Measurements from ENCODE around the gene ENTPD6. TPM values are rescaled to one million over a fixed set of nuclear protein-coding genes. Genes with fewer than 3 reads are reported as not detected.

Gene ENTPD6
- polyA plus RNA-seq, 3 donors, result 36.2 to 120 (median 47.0) TPM

GRCh38 chr20:25197870-25198190 lies 2.3 kb downstream of the ENTPD6 start:
- Histone ChIP-seq H3K27ac (ENCODE audit: low read depth in 1 of 2, low read length in 2 of 2) (no peak overlapping the region), H3K79me2 (ENCODE audit: insufficient read depth, low read length) (peaks cover 69% of the 10 kb centered on the region), H4K20me1 (ENCODE audit: insufficient read depth, low read length) (peaks cover 8% of the 10 kb centered on the region), H3K4me1 (ENCODE audit: control insufficient read depth in 1 of 2, insufficient read depth in 2 of 2, low read length in 2 of 2) (peaks cover 21 to 33% of the 10 kb centered on the region in 2 donors), H3K27me3 (ENCODE audit: control insufficient read depth in 2 of 2, insufficient read depth in 2 of 2, low read length in 2 of 2) (no peaks in the 10 kb centered on the region), H3K36me3 (replicated peaks in 1 of 2; ENCODE audit: control insufficient read depth in 1 of 2, insufficient read depth in 2 of 2, low read length in 2 of 2) (no peaks in the 10 kb centered on the region), H3K9ac (ENCODE audit: insufficient read depth, low read length, poor library complexity, severe bottlenecking) (no peak overlapping the region), H3K4me2 (replicated peaks; ENCODE audit: extremely low read depth, low read length, poor library complexity, severe bottlenecking) (no peak overlapping the region), H2AFZ (ENCODE audit: insufficient read depth, low read depth, low read length, poor library complexity, severe bottlenecking) (no peak overlapping the region), H3K4me3 (replicated peaks in 1 of 3; ENCODE audit: low read depth in 2 of 3, low read length in 3 of 3) (no peak overlapping the region), H3K9me3 (replicated peaks in 1 of 2; ENCODE audit: control insufficient read depth in 1 of 2, insufficient read depth in 1 of 2, low read length in 2 of 2) (no peaks in the 10 kb centered on the region)
- peaks cover 8 to 28% of the 10 kb centered on the region in 2 donors for H3K36me3 Mint-ChIP-seq
- H3K27me3 Mint-ChIP-seq (ENCODE audit: low read depth in 3 of 3), result peaks cover 4 to 12% (median 8%) of the 10 kb centered on the region in 3 donors
- no peak for TF ChIP-seq CTCF (IDR thresholded peaks at IDR 0.05)
- H3K27ac Mint-ChIP-seq, result peak overlapping the region in 1 of 7 donors; percentile 34
- H3K9me3 Mint-ChIP-seq, result no peaks in the 10 kb centered on the region
- intact Hi-C loops (cut with micrococcal nuclease), result loop anchor here (5.0 to 10.0 kb wide), 4 partner anchors 39 to 203 kb away; partner anchors contain the start of genes APMAP (in 2 of the 2) and PYGB (in 1 of the 2)
- peaks cover 47% of the 10 kb centered on the region for H3K4me1 Mint-ChIP-seq
- no peak for DNase-seq
- no CpG with 5 or more reads among the region's 3 CpGs for WGBS (ENCODE audit: insufficient coverage)
- H3K4me3 Mint-ChIP-seq, result no peak overlapping the region

GRCh38 chr20:25198663-25199383 lies 3.3 kb downstream of the ENTPD6 start:
- H3K4me2 ChIP-seq (replicated peaks; ENCODE audit: extremely low read depth, low read length, poor library complexity, severe bottlenecking), result no peak overlapping the region
- intact Hi-C loops (cut with micrococcal nuclease), result loop anchor here (5.0 to 10.0 kb wide), 4 partner anchors 38 to 204 kb away; partner anchors contain the start of genes APMAP (in 2 of the 2) and PYGB (in 1 of the 2)
- peaks cover 30 to 43% of the 10 kb centered on the region in 2 donors for H3K4me1 ChIP-seq (ENCODE audit: control insufficient read depth in 1 of 2, insufficient read depth in 2 of 2, low read length in 2 of 2)
- no peaks in the 10 kb centered on the region for H3K9me3 ChIP-seq (replicated peaks in 1 of 2; ENCODE audit: control insufficient read depth in 1 of 2, insufficient read depth in 1 of 2, low read length in 2 of 2)
- H2AFZ ChIP-seq (ENCODE audit: insufficient read depth, low read depth, low read length, poor library complexity, severe bottlenecking), result no peak overlapping the region
- Mint-ChIP-seq H3K9me3 (no peaks in the 10 kb centered on the region), H3K27ac (peak overlapping the region in 3 of 7 donors; percentile 3 to 26 (median 16)), H3K4me3 (no peak overlapping the region), H3K4me1 (peaks cover 57% of the 10 kb centered on the region), H3K36me3 (peaks cover 8 to 31% of the 10 kb centered on the region in 2 donors), H3K27me3 (ENCODE audit: low read depth in 3 of 3) (peaks cover 1 to 12% (median 5%) of the 10 kb centered on the region in 3 donors)
- TF ChIP-seq CTCF (IDR thresholded peaks at IDR 0.05), result no peak
- 88% methylated on average over 5 of the region's 11 CpGs for WGBS (ENCODE audit: insufficient coverage)
- H3K27ac ChIP-seq (ENCODE audit: low read depth in 1 of 2, low read length in 2 of 2), result peak overlapping the region in 1 of 2 donors; percentile 12
- no peak overlapping the region for H3K9ac ChIP-seq (ENCODE audit: insufficient read depth, low read length, poor library complexity, severe bottlenecking)
- peaks cover 8% of the 10 kb centered on the region for H4K20me1 ChIP-seq (ENCODE audit: insufficient read depth, low read length)
- DNase-seq, result no peak
- H3K27me3 ChIP-seq (ENCODE audit: control insufficient read depth in 2 of 2, insufficient read depth in 2 of 2, low read length in 2 of 2), result no peaks in the 10 kb centered on the region
- H3K36me3 ChIP-seq (replicated peaks in 1 of 2; ENCODE audit: control insufficient read depth in 1 of 2, insufficient read depth in 2 of 2, low read length in 2 of 2), result no peaks in the 10 kb centered on the region
- H3K79me2 ChIP-seq (ENCODE audit: insufficient read depth, low read length), result peaks cover 72% of the 10 kb centered on the region
- no peak overlapping the region for H3K4me3 ChIP-seq (replicated peaks in 1 of 3; ENCODE audit: low read depth in 2 of 3, low read length in 3 of 3)
